DMS 273 (cell line): ENCODE data around the gene RAB5B.

Experiments used
- DNase-seq: peaks from one replicate; lab custom pipeline; 2025; ENCODE audit not compliant: unreplicated experiment; lab: John Stamatoyannopoulos, UW

RAB5B gene

DNA sequence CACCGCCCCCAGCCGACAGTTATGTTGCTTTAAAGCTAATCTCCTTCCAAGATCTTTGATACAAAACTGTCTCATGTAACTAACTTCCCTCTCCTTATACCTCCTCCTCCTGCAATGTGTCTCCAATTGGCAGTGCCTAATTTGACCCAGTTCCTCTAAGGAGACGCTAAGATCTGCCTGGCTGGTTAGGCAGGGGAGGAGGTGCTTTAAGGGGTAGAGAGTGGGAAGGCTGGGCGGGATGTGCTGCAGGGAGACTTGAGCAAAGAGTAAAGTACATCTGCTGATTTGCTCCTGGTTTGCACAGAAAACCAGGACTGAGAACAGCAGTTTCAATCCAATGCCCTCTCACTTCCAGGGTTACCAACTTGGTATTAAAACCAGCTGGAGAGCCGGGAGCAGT lies 39.6 kb downstream of the RAB5B start:
- DNase-seq: no peak

DNA sequence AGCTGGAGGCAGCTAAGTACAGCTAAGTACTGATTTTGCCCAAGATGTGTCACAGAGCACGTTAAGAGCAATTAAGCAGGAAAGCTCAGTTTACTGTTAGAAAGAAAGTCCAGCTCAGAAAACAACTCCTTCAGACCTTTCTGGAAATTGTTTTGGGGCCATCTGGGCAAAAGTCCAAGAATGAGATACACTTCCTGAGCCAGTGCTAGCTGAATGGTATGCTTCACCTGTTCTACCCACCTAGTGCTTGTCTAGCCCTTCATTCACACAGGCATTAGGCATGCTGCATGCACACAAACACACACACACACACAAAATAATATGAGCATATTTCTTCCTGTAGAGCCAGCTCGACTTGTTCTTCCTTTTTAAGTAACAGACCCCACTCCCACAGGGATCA lies 40.3 kb downstream of the RAB5B start:
- DNase-seq: no peak

DNA sequence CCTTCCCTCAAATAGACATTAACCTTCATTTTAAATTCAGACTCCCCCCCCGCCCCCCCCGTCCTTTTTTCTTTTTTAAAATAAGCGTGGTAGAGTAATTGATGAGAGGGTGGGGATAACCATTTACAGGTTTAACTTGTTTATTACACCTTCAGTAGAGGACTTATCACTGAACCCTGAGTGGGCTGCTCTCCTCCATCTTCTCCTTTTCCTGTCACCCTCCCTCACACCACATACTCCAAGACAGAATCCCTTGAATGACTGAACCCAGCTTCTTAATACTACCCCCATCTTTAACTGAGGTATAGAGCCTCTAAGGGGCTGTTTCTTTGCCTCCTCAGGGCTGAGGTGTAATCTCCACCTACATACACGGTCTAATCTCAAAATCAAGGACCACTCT lies 43.3 kb downstream of the RAB5B start:
- DNase-seq: no peak

DNA sequence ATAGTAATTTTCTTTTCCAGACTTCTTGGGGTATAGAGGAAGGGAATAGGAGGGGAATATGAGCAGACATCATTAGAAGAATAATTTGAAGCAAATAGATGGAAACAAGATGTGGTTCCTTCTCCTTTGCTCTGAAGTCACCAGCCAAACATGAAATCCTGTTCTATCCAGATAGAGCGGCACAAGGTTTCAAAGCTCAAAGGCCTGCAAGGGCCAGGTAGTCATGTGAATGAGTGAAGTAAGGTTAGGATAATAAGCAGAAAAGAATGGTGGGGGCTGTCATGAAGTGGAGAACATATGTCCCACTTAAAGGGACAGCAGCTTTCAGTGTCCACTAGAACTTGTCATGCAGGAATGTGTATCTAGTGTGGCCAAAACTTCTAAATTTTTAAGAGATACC lies 44.5 kb downstream of the RAB5B start:
- no peak for DNase-seq

DNA sequence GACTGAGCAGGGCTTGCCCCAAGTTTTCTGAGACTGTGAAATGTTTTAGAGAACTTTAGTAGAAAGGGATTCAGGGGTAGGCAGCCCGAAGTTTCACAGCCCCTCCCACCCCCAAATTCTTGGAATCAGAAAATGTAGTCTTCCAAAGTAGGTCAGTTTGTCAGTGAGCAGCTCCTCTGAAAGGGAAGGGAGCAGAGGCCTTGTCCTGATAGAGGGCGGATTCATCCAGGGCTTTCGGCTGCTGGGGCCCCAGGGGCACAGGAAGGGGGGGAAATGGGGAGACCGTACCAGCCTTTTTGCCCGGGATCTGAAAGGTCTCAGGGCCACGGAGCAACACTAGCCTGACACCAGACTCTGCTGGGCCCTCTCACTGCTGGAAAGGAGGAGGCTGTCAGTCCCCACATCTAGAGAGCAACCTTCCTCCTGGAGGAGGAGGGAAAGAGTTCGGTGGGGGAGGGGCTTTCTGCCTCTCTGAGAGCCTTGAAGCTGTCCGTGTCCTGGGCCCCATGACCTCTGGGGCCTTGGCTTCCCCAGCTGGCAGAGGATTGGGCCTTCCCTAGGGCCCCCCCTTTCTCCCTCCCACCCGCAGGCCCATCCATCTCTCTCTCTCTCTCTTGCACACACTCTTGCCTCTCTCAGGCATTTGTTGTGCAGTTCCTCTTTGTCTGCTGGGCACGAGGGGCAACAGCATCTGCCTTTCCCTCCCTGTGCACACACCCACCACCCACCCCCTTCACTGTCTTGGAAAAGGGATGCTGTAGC lies 46.7 kb downstream of the RAB5B start, which contains the start of gene IKZF4:
Gene IKZF4 (plus strand): TSS at position 621 of the 762 bp plus-strand sequence. CDS start 451 bp downstream, outside the sequence.
- no peak for DNase-seq

DNA sequence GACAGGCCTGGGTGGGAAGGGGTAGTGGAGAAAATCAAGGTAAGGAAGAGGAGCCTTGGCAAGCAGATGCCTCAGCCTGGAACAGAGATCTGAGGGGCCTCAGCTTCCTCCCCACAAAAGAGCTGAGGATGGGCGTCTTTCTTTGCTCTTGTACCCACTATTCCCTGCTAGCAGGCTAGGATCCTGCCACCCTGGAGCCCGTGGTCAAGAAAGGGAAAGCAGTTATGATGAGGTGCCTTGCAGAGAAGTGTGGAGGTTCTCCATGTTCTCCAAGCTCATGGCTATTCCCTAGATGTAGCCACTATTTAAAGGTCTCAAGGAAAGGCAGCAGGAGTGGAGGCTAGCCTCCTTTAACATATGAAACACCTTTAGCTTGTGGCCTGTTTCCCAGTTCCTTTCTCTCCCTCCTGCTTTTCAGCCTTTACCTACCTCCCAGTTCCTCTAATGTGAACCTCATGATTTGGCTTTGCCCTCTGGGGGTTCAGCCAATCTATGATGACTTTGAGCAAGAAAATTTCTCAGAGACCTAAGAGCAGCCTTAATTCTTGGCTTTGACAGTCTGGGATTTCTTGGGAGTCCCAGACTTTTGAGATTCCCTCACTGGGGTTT lies 48.1 kb downstream of the RAB5B start:
- no peak for DNase-seq

DNA sequence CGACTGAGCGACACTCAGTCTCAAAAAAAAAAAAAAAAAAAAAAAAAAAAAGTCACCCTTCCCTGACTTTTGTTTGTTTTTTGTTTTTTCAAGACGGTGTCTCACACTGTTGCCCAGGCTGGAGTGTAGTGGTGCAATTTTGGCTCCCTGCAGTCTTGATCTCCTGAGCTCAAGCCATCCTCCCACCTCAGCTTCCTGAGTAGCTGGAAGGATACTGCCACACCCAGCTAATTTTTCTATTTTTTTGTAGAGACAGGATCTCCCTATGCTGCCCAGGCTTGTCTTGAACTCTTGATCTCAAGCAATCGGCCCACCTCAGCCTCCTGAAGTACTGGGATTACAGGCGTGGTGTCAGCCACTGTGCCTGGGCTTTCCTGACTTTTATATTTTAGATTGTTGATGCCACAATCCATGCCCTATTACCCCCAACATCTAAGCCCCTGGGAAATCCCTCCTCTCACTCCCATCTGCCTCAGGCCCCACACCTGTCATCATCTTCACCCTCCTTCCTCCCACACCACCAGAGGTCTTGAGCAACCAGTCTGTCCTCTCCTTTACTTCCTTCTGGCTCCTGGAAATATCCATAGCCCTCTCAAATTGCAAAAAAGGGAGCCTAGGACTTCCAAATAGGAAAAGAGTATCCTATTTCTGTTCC lies 54.8 kb downstream of the RAB5B start:
- DNase-seq: peak; percentile 23

DNA sequence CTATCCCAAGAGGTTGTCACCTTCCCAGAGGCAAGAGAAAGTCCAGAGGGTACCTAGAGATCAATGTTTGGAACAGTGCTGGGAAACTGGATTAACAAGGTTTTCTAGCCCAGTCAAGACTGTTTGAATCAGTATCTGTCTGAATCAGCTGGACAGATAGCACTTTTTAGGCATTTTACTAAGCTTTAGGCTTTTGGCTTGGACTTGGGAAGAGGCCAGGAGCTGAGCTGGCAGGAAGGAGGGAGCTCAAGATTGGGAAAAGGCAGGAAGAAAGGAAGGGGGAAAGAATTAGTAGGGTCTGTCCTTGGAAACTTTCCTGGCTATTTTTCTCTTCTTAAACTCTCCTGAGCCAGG lies 55.3 kb downstream of the RAB5B start:
- no peak for DNase-seq

DNA sequence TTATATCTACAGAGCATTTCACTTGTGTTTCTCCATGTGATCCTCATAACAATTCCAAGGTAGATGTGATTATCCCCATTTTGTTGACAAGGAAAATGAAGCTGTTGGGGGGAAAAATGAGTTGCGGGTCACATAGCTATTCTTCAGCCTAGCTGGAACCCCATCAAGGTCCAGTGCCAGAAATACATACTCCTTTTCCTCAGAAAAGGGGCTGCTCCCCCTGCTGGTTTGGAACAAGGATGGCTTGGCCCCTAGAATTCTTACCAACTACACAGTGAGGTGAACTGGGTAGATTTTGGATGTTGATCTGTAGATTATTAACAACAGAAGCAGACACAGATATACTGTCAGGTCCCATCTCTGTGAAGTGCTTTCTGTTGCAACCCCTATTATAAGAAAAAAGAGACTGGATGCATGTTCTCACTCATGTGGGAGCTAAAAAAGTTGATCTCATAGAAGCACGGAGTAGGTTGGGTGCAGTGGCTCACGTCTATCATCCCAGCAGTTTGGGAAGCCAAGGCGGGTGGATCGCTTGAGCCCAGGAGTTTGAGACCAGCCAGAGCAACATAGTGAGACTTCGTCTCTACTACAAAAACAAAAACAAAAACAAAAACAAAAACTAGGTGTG lies 55.9 kb downstream of the RAB5B start:
- peak; percentile 67 for DNase-seq

DNA sequence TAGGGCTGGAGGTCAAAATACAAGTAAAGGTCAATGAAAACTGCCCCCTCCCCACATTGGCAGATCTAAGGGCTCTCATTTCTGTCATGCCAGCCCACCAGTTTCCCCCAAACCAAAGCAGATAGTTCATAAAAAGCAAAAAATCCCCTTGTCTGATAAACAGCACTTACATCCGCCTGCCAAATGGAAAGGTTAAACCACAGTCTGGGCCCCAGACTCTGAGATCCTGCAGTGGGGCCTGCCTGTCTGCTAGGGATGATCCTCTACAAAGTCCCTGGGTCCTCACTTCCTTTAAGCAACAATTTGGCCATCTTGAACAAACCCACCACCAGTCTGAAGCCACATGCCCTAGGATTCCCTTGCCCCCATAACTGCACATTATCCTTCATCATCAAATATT lies 58.1 kb downstream of the RAB5B start:
- DNase-seq: no peak

DNA sequence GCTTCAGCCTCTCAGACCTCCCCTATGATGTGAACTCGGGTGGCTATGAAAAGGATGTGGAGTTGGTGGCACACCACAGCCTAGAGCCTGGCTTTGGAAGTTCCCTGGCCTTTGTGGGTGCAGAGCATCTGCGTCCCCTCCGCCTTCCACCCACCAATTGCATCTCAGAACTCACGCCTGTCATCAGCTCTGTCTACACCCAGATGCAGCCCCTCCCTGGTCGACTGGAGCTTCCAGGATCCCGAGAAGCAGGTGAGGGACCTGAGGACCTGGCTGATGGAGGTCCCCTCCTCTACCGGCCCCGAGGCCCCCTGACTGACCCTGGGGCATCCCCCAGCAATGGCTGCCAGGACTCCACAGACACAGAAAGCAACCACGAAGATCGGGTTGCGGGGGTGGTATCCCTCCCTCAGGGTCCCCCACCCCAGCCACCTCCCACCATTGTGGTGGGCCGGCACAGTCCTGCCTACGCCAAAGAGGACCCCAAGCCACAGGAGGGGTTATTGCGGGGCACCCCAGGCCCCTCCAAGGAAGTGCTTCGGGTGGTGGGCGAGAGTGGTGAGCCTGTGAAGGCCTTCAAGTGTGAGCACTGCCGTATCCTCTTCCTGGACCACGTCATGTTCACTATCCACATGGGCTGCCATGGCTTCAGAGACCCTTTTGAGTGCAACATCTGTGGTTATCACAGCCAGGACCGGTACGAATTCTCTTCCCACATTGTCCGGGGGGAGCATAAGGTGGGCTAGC lies 60.9 kb downstream of the RAB5B start:
- no peak for DNase-seq

DNA sequence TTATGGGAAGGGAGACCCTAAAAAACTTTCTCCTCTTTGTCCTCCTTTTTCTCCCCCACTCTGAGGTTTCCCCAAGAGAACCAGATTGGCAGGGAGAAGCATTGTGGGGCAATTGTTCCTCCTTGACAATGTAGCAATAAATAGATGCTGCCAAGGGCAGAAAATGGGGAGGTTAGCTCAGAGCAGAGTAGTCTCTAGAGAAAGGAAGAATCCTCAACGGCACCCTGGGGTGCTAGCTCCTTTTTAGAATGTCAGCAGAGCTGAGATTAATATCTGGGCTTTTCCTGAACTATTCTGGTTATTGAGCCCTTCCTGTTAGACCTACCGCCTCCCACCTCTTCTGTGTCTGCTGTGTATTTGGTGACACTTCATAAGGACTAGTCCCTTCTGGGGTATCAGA lies 63.3 kb downstream of the RAB5B start:
- no peak for DNase-seq

DNA sequence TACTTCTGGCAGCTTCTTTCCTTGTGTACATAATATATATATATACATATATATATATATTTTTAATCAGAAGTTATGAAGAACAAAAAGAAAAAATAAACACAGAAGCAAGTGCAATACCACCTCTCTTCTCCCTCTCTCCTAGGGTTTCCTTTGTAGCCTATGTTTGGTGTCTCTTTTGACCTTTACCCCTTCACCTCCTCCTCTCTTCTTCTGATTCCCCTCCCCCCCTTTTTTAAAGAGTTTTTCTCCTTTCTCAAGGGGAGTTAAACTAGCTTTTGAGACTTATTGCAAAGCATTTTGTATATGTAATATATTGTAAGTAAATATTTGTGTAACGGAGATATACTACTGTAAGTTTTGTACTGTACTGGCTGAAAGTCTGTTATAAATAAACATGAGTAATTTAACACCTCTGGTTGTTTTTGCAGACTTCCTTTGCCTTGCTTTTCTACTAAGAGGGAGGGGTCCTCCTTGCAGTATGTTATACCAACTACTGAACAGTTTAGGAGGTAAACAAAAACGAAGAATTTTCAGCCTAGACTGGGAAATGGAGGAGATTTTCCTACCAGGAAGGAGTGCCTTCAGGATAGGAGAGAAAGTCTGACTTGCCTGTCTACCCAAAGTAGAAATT lies 64.3 kb downstream of the RAB5B start:
- DNase-seq: peak; percentile 3

DNA sequence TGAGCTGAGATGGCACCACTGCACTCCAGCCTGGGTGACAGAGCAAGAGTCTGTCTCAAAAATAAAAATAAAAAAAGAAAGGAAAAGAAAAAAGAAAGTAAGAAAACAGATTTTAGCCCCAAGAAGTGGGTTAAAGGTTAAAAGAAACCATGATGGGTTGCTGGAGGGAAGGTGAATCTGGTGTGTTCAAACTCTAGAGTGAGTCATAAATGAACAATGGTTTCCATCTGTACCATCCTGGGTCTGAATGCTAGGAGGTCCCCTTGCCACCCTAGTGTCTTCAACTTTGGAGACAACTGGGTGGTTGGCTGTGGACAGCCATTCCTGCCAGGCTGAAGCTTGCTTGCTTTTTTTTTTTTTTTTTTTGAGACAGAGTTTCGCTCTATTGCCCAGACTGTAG lies 66.3 kb downstream of the RAB5B start:
- no peak for DNase-seq

DNA sequence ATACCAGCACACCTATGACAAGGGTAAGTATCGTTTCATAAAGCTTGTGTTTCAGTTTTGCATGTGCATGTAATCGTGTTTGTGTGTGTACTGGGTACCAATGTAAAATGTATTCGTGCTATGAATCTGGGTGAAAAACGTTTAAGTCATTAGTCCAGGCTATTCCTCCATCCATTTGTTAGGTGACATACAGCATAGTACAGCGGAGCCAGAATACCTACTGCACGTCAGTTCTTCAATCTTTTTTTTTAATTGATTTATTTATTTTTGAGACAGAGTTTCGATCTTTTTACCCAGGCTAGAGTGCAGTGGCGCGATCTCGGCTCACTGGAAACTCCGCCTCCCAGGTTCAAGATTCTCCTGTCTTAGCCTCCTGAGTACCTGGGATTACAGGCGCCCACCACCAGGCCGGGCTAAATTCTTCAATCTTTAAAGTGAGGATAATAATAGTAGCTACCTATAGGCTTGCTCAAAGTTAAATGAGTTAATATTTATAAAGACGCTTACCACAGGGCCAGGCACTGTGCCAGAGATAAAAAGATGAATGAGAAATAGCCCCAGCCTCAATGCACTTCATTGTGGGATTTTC lies 67.2 kb downstream of the RAB5B start:
- no peak for DNase-seq

DNA sequence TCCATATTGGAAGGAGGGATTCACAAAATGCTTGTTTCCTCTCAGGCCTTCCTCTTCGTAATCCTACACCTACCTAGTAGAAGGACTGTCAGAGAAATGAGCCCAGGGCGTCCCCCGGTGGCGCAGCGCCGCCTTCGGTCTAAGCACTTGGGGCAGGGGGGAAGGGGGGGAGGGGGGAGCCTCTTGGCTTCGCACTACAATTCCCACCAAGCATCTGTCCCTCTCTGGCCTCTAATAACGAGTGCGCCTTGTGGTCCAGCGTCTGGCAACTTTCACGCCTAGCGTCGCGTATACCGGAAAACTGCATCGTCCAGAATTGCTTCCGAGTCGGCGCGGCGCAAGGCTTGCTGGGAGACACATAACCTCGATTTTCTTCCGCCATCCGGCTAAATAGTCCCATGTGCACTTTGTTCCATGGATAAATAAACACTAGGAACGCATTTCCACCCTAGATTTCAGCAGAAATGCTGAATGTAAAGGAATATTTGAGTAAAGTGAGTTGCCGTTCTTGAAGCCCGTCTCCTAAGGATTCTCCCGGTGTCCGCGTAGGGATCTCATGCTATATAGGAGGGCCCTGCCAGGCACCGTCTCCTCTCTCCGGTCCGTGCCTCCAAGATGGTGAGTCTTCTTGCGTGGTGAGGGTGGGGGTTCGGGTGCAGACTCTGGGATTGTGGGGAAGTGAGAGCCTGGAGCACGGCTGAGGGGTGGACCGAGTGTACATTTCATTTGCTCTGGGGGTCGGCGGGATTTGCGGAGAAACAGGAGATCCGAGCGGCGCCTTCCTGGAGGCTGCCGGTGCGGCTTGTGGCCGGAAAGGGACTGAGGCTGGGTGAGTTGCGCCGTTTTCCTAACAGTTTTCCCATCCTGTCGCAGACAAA lies 67.9 kb downstream of the RAB5B start, which contains the start of gene RPS26:
Gene RPS26 (plus strand): TSS at position 367 of the 878 bp plus-strand sequence. CDS start 249 bp downstream, at position 616.
- peak; percentile 99 for DNase-seq

DNA sequence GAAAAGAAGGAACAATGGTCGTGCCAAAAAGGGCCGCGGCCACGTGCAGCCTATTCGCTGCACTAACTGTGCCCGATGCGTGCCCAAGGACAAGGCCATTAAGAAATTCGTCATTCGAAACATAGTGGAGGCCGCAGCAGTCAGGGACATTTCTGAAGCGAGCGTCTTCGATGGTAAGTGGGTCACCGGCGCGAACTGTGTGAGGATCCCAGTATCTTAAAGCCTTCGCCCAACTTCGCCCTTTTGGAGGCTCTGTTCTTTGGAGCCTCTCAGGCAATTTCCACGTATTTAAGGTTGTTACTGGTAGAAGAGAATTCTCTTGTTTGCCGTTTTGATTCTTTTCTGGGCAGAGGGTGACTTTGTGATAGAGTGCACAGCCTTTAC lies 68.5 kb downstream of the RAB5B start:
- peak; percentile 13 for DNase-seq

DNA sequence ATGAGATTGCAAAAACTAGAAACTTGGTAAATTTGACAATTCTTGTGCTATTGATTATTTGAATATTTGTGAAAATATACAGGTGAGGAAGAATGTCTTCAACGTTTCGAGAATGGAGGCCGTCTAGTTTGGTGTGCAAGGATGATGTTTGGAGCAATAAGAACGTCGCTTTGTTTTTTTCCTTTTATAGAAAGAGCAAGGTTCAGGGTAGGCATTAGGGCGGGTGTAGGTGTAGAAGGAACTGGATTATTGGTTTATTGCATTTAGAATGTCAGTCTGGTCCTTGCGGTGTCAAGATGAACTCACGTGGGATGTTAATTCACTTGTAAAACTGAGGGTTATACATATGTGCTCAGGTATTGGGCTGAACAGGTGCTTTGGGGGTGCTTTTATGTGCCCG lies 69.0 kb downstream of the RAB5B start:
- no peak for DNase-seq
